ENCODE results near the gene TTYH3. TPM values are rescaled to one million over a fixed set of nuclear protein-coding genes. Genes with fewer than 3 reads are reported as not detected.
A peak's percentile ranks its signal among the peaks of the same experiment; 100 is the strongest.

Gene TTYH3
- total and polyA plus RNA-seq, 9 of the 15 experiments (the other 6 are each of a cell fraction or from before 2014, with no cell fraction given), result 0.01 to 5.5 (median 1.1) TPM

DNA sequence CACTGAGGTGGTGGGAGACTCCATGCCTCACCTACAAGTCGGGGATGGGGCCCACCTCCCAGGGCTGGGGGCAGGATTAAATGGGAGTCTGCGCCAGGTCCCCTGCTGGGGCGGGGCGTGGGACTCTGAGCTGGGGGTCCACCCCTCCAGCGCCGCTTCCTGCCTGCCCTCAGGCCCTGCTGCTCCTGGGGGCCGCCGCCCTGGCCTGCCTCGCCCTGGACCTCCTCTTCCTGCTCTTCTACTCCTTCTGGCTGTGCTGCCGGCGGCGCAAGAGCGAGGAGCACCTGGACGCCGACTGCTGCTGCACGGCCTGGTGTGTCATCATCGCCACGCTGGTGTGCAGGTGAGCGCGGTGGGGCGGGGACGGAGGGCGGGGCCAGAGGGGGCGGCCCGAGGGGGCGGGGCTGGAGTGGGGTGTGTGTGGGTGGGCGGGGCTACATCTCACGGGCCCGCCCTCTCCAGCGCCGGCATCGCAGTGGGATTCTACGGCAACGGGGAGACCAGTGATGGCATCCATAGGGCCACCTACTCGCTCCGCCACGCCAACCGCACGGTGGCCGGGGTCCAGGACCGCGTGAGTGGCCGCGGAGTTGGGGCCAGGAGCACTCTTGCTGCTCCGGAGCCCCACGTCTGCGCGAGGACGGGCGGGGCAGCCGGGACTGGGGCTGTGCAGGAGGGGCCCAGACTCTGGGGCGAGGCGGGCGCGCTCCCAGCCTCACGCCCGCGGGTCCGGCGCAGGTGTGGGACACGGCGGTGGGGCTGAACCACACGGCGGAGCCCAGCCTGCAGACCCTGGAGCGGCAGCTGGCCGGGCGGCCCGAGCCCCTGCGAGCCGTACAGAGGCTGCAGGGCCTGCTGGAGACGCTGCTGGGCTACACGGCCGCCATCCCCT is 15.1 kb downstream of the TTYH3 start (continued):
- TF ChIP-seq SIN3A (IDR thresholded peaks at IDR 0.05; ENCODE audit: borderline replicate concordance in 2 of 2, control insufficient read depth in 1 of 2, low read depth in 2 of 2, low read length in 2 of 2), result peak in 1 of 2 experiments; percentile 36; a peak in 1 of 4 replicates
- TF ChIP-seq ASH1L (IDR thresholded peaks at IDR 0.05; ENCODE audit: borderline replicate concordance, low read depth, partially characterized antibody), result no peak
- TF ChIP-seq GABPB2 (CRISPR knock-in tag; conservative IDR thresholded peaks at IDR 0.05), result no peak
- TF ChIP-seq ESRRB (CRISPR knock-in tag; IDR thresholded peaks at IDR 0.05; ENCODE audit: borderline replicate concordance), result no peak
- TF ChIP-seq JUND (IDR thresholded peaks at IDR 0.05; ENCODE audit: borderline replicate concordance, low read depth, low read length), result 0 out of 2 replicates have a peak, but pooled peaks have one; percentile 10
- no peak for TF ChIP-seq JUND (tag; IDR thresholded peaks at IDR 0.05; ENCODE audit: borderline replicate concordance, low read depth, low read length)
- TF ChIP-seq, protein P1, sequence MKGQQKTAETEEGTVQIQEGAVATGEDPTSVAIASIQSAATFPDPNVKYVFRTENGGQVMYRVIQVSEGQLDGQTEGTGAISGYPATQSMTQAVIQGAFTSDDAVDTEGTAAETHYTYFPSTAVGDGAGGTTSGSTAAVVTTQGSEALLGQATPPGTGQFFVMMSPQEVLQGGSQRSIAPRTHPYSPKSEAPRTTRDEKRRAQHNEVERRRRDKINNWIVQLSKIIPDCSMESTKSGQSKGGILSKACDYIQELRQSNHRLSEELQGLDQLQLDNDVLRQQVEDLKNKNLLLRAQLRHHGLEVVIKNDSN (CRISPR knock-in tag; IDR thresholded peaks at IDR 0.05), result no peak
- TF ChIP-seq BACH1 (tag; IDR thresholded peaks at IDR 0.05), result no peak
- TF ChIP-seq CXXC5 (CRISPR knock-in tag; IDR thresholded peaks at IDR 0.05), result 0 out of 2 replicates have a peak, but pooled peaks have one; percentile 15
- TF ChIP-seq TAF7 (tag; IDR thresholded peaks at IDR 0.05), result no peak
- TF ChIP-seq ZNF57 (CRISPR knock-in tag; IDR thresholded peaks at IDR 0.05), result no peak
- TF ChIP-seq POLR2A (conservative IDR thresholded peaks at IDR 0.05), result no peak
- no peak for TF ChIP-seq TOE1 (IDR thresholded peaks at IDR 0.05; ENCODE audit: borderline replicate concordance)
- no peak for TF ChIP-seq TOE1 (CRISPR knock-in tag; IDR thresholded peaks at IDR 0.05; ENCODE audit: borderline replicate concordance, low read depth)
- TF ChIP-seq, protein P2, sequence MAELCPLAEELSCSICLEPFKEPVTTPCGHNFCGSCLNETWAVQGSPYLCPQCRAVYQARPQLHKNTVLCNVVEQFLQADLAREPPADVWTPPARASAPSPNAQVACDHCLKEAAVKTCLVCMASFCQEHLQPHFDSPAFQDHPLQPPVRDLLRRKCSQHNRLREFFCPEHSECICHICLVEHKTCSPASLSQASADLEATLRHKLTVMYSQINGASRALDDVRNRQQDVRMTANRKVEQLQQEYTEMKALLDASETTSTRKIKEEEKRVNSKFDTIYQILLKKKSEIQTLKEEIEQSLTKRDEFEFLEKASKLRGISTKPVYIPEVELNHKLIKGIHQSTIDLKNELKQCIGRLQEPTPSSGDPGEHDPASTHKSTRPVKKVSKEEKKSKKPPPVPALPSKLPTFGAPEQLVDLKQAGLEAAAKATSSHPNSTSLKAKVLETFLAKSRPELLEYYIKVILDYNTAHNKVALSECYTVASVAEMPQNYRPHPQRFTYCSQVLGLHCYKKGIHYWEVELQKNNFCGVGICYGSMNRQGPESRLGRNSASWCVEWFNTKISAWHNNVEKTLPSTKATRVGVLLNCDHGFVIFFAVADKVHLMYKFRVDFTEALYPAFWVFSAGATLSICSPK (IDR thresholded peaks at IDR 0.05; ENCODE audit: borderline replicate concordance), result no peak
- TF ChIP-seq CCAR2 (IDR thresholded peaks at IDR 0.05; ENCODE audit: low read depth, low read length), result no peak
- TF ChIP-seq PRPF4 (IDR thresholded peaks at IDR 0.05; ENCODE audit: insufficient read depth, low read depth, low read length, poor library complexity, severe bottlenecking), result no peak
- no peak for TF ChIP-seq FOSL1 (tag; conservative IDR thresholded peaks at IDR 0.05)
- TF ChIP-seq NR2C1 (IDR thresholded peaks at IDR 0.05), result no peak
- TF ChIP-seq NR2C1 (tag; IDR thresholded peaks at IDR 0.05), result no peak
- no peak for TF ChIP-seq ILK (tag; IDR thresholded peaks at IDR 0.05; ENCODE audit: borderline replicate concordance, low read depth)
- no peak for TF ChIP-seq CAMTA2 (CRISPR knock-in tag; conservative IDR thresholded peaks at IDR 0.05)
- TF ChIP-seq, protein P3, sequence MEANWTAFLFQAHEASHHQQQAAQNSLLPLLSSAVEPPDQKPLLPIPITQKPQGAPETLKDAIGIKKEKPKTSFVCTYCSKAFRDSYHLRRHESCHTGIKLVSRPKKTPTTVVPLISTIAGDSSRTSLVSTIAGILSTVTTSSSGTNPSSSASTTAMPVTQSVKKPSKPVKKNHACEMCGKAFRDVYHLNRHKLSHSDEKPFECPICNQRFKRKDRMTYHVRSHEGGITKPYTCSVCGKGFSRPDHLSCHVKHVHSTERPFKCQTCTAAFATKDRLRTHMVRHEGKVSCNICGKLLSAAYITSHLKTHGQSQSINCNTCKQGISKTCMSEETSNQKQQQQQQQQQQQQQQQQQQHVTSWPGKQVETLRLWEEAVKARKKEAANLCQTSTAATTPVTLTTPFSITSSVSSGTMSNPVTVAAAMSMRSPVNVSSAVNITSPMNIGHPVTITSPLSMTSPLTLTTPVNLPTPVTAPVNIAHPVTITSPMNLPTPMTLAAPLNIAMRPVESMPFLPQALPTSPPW (CRISPR knock-in tag; IDR thresholded peaks at IDR 0.05), result peak; percentile 70
- peak; percentile 76 for TF ChIP-seq POLR2G (IDR thresholded peaks at IDR 0.05; ENCODE audit: low read depth, low read length)
- no peak for TF ChIP-seq CBFA2T2 (conservative IDR thresholded peaks at IDR 0.05)
